Effector memory CD8-positive, alpha-beta T cell (primary cell): ENCODE results near the gene DLGAP4.

ENCODE experiments used
- ATAC-seq: fragments of 150-1000 bp; cut with Tn5 transposase; replicated peaks from 2 replicates; pipeline ENCODE4 v1.10.0; 2021; ENCODE audit warnings: mild to moderate bottlenecking, moderate library complexity
- DNase-seq, 3 experiments: peaks; one replicate each; pipeline ENCODE4 v3.0.0; 2021
- H3K27ac Mint-ChIP-seq, 2 donors: one replicate each; pipeline ENCODE4 v1.8.0; 2022; ENCODE audit warnings: mild to moderate bottlenecking in 2 of 2, mixed read lengths in 2 of 2, moderate library complexity in 2 of 2
- H3K27me3 Mint-ChIP-seq, 2 donors: one replicate each; pipeline ENCODE4 v1.8.0; 2022; ENCODE audit warnings: mixed read lengths in 2 of 2
- H3K36me3 Mint-ChIP-seq: one replicate; pipeline ENCODE4 v1.8.0; 2022; ENCODE audit warnings: mild to moderate bottlenecking, moderate library complexity, mixed read lengths; ENCODE audit not compliant: insufficient read depth
- H3K4me1 Mint-ChIP-seq, 2 donors: one replicate each; pipeline ENCODE4 v1.8.0; 2022; ENCODE audit warnings: low read depth in 2 of 2, mixed read lengths in 2 of 2
- H3K4me3 Mint-ChIP-seq, 2 donors: one replicate each; pipeline ENCODE4 v1.8.0; 2022; ENCODE audit warnings: mild to moderate bottlenecking in 2 of 2, mixed read lengths in 2 of 2, moderate library complexity in 2 of 2
- H3K9me3 Mint-ChIP-seq, 2 donors: one replicate each; pipeline ENCODE4 v1.8.0; 2022; ENCODE audit warnings: mixed read lengths in 2 of 2

Gene DLGAP4

DNA sequence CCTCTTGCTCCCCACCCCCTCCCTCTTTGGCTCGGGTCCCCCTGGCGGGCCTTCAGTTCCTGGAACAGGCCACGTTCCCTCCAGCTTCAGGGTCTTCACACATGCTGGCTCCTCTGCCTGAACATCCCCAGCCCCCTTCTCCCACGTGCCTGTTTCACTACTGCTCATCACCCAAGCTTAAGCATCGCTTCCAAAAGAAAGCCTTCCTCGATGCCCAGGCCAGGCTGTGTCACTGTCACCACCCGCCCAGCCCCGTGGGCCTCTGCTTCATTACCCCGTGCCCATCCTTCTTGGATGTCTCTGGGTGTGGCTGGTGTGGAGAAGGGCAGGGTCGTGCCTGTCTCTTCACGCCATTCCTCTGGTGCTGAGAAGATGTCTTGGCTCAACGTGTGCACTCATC is 2.8 kb downstream of the DLGAP4 start:
- Mint-ChIP-seq H3K27ac (no peak overlapping the region), H3K4me3 (no peak overlapping the region), H3K36me3 (peaks cover 3% of the 10 kb centered on the region), H3K27me3 (peaks cover 77 to 89% of the 10 kb centered on the region in 2 donors), H3K4me1 (peaks cover 0 to 5% of the 10 kb centered on the region in 2 donors), H3K9me3 (no peaks in the 10 kb centered on the region)
- no peak for ATAC-seq
- no peak for DNase-seq

DNA sequence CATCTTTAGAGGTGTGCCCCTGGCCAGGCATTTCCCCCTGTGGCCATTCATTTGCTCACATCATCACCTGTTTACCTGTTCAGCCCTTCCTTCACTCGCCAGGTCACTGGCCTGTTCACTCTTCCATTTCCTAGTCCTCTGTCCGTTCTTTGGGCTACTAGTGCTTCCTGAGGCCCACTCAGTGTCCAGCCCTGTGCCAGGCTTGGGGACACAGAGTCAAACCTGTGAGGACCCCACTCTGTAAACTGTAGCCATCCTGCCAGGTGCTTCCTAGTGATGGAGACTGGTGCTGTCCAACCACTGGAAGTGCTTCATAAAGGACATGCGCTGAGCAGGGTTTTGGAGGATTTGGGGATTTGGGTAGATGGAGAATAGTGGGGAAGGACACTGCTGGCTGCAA is 3.5 kb downstream of the DLGAP4 start:
- peaks cover 71 to 87% of the 10 kb centered on the region in 2 donors for H3K27me3 Mint-ChIP-seq
- ATAC-seq (no peak), DNase-seq (no peak)
- H3K36me3 Mint-ChIP-seq = peaks cover 3% of the 10 kb centered on the region
- no peak overlapping the region for H3K27ac Mint-ChIP-seq
- peaks cover 0 to 5% of the 10 kb centered on the region in 2 donors for H3K4me1 Mint-ChIP-seq
- no peaks in the 10 kb centered on the region for H3K9me3 Mint-ChIP-seq
- H3K4me3 Mint-ChIP-seq = no peak overlapping the region

DNA sequence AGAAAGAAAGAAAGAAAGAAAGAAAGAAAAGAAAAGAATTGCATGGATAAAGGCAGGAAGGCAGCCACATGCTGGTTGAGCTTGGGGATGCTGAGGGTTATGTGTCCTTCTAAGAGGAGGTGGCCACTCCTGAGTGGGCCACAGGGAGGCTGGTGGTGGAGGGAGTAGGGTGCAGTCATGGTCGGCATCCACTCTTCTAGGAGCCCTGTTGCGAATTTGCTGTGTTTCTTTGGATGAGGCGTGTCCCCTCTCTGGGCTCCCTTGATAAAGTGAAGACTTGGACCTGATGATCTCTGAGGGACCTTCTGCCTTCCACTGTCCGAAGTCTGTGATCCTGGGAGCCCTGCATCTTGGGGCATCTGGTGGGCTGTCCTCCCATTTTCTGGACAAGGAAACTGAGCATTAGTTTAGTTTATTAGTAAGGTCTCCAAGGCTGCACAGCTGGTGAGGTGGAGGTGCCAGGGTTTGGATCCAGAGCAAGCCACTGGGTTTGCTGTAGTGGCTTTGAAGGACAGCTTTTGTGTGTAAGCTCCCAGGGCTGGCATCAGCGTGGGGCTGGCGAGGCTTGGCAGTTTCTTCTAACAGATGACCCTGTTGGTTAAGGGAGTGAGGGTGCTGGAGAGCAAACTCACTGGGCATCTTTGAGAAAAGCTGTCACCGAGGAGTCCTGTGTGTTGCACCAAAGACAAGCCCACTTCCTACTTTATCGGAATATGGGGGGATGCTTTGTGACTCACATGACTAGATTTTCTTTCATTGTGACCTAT is 4.3 kb downstream of the DLGAP4 start:
- DNase-seq (no peak), ATAC-seq (no peak)
- Mint-ChIP-seq H3K9me3 (no peaks in the 10 kb centered on the region), H3K4me1 (peaks cover 0 to 4% of the 10 kb centered on the region in 2 donors), H3K4me3 (no peak overlapping the region), H3K27me3 (peaks cover 68 to 87% of the 10 kb centered on the region in 2 donors), H3K36me3 (peaks cover 3% of the 10 kb centered on the region), H3K27ac (no peak overlapping the region)

DNA sequence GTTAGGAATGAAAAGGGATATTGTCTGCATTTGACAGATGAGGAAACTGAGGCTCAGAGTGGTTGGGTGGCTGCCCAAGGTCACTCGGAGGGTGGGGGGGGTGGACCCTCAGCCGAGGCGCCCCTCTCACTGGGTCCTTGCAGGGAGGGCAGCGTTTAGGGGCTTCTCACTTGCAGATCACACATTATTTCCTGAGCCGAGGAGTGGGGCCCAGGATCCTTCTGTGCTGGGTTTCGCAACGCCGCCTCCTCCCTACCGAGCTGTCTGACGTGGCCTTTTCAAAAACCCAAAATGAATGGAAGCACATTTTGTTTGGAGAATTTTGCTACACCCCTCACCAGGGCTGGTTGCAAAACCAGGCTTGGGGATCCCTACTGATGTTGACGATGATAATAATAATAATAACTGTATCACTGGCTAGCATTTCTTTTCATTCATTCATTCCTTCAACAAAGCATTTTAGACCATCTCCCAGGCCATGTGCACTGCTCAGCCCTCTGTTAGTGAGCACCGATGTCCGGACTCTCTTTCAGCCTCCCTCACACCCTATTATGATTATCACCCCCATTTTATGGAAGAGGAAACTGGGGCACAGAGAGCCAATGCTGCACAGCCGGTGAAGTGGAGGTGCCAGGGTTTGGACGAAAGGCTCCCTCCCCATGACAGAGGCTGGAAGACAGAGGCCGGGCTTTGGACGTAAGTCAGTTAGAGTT is 5.2 kb downstream of the DLGAP4 start:
- DNase-seq (no peak), ATAC-seq (no peak)
- H3K9me3 Mint-ChIP-seq = no peaks in the 10 kb centered on the region
- no peak overlapping the region for H3K4me3 Mint-ChIP-seq
- peaks cover 0 to 2% of the 10 kb centered on the region in 2 donors for H3K4me1 Mint-ChIP-seq
- H3K36me3 Mint-ChIP-seq = peaks cover 3% of the 10 kb centered on the region
- H3K27me3 Mint-ChIP-seq = peaks cover 67 to 88% of the 10 kb centered on the region in 2 donors
- no peak overlapping the region for H3K27ac Mint-ChIP-seq

DNA sequence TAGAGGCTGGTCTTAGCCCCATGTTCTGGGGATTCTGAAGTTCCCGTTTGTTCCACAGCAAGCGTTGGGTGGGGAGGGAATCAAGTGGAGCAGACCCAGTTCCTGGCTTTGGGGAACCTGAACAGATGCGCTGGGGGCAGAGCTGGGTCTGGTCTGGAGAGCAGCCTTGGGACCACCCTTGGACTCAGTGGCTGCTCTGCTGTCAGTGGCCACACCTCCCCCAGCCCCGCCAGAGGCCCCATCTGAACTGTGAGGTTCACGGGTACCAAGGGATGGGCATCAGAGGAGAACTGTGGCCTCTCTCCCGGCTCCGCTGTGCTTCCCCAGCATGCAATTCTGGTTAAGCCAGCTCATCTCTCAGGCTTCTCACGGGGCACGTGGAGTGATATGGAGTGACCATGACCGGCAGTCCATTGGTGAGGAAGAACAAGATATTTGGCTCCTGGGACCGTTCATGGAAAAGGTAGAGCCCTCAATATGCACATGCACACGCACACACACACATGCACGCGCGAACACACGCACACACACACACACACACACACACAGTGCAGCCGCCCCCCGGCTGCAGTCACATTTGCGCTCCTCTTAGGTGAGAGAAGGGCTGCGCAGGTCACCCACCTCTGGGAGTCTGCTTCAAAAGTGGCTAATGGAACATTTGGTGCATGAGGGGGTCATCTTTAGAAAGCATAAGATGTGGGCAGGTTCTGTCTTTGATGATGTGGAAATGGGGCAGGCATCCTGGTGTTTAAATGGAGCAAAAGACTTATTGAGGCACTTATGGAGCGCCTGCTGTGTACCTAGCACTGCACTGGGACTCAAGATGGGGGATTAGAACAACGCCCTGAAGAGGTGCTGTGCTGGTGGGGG is 6.0 kb downstream of the DLGAP4 start:
- DNase-seq (no peak), ATAC-seq (no peak)
- Mint-ChIP-seq H3K36me3 (peaks cover 3% of the 10 kb centered on the region), H3K4me3 (no peak overlapping the region), H3K27ac (no peak overlapping the region), H3K27me3 (peaks cover 67 to 91% of the 10 kb centered on the region in 2 donors), H3K4me1 (peaks cover 0 to 2% of the 10 kb centered on the region in 2 donors), H3K9me3 (no peaks in the 10 kb centered on the region)

DNA sequence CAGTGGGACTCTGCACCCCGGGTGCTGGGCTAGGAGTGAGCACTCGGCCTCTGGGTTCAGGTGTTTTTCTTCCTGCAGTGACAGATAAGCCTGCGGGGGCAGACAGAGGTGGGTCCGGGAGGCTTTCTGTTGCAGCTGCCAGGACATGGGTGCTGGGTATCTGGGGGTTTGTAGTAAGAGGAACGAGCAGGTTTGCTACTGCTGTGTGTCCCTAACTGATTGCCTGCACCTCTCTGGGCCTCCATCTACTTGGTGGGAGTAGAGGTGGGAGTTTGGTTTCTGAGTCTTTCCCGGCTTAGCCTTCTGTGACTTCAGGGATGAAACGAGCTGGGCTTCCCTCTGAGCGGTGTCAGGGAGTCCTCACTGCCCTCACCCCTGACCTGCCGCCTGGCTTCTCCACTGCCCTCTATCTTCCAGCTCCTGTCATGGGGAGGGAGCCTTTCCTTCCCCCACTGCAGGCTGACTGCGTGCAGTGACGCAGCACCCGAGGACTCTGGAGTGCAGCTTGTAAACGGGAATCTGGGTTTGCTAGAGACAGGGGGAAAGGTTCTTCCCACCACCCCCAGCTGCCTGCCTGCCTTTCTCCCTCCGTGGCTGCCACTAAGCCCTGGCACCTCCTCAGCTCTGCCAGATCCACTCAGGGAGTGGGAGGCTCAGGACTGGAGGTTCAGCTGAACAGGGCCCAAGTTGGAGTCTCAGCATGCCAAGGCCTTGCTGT is 6.7 kb downstream of the DLGAP4 start:
- peaks cover 59 to 83% of the 10 kb centered on the region in 2 donors for H3K27me3 Mint-ChIP-seq
- DNase-seq = no peak
- H3K36me3 Mint-ChIP-seq = peaks cover 3% of the 10 kb centered on the region

DNA sequence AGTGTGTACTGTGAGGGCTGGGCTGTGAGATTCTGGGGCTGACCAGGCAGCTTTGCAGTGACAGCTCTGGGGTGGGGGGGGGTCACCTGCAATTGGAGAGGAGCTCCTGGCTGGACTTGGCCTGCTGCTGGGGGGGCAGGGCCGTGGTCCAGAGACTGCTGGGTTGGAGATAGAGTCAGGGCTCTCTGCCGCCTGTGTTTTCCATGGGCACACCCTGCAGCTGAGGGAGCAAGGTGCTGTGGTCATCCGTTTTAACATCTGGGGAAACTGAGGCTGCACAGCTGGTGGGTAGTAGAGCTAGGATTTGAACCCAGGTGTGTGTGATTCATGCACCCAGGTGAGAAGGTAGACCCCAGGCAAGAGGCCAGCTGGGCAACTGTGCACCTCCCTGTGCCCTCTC is 7.3 kb downstream of the DLGAP4 start:
- no peak overlapping the region for H3K27ac Mint-ChIP-seq
- no peaks in the 10 kb centered on the region for H3K9me3 Mint-ChIP-seq
- H3K27me3 Mint-ChIP-seq = peaks cover 53 to 77% of the 10 kb centered on the region in 2 donors
- H3K4me3 Mint-ChIP-seq = no peak overlapping the region
- ATAC-seq = no peak
- DNase-seq = no peak
- peaks cover 3% of the 10 kb centered on the region for H3K36me3 Mint-ChIP-seq
- H3K4me1 Mint-ChIP-seq = peaks cover 0 to 2% of the 10 kb centered on the region in 2 donors

More for the DNA sequence above, 6.7 kb downstream of the DLGAP4 start:
- no peak for ATAC-seq
- no peaks in the 10 kb centered on the region for H3K9me3 Mint-ChIP-seq
- no peak overlapping the region for H3K4me3 Mint-ChIP-seq
- H3K4me1 Mint-ChIP-seq = peaks cover 0 to 2% of the 10 kb centered on the region in 2 donors
- no peak overlapping the region for H3K27ac Mint-ChIP-seq

DNA sequence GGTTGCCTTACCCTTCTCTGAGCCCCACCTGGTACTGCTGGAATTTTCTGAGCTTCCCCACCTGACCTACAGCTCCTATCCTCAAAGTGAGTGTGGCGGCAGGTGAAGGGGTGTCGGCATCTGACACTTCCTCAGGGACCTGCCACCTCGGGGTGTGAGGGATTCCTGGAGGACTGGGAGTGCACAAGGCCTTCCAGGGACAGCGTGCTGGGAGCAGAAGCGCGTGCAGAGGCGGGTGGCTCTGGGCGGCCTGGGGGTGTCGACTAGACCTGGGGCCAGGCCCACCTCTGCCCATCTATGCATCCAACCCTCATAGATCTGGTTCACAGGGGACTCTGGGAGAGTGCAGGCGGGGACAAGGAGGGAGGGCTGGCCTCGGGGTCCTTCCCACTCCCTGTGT is 7.8 kb downstream of the DLGAP4 start:
- peaks cover 0 to 1% of the 10 kb centered on the region in 2 donors for H3K4me1 Mint-ChIP-seq
- no peak for DNase-seq
- no peak overlapping the region for H3K27ac Mint-ChIP-seq
- ATAC-seq = no peak
- H3K9me3 Mint-ChIP-seq = no peaks in the 10 kb centered on the region
- H3K4me3 Mint-ChIP-seq = no peak overlapping the region
- H3K27me3 Mint-ChIP-seq = peaks cover 49 to 72% of the 10 kb centered on the region in 2 donors
- peaks cover 3% of the 10 kb centered on the region for H3K36me3 Mint-ChIP-seq

DNA sequence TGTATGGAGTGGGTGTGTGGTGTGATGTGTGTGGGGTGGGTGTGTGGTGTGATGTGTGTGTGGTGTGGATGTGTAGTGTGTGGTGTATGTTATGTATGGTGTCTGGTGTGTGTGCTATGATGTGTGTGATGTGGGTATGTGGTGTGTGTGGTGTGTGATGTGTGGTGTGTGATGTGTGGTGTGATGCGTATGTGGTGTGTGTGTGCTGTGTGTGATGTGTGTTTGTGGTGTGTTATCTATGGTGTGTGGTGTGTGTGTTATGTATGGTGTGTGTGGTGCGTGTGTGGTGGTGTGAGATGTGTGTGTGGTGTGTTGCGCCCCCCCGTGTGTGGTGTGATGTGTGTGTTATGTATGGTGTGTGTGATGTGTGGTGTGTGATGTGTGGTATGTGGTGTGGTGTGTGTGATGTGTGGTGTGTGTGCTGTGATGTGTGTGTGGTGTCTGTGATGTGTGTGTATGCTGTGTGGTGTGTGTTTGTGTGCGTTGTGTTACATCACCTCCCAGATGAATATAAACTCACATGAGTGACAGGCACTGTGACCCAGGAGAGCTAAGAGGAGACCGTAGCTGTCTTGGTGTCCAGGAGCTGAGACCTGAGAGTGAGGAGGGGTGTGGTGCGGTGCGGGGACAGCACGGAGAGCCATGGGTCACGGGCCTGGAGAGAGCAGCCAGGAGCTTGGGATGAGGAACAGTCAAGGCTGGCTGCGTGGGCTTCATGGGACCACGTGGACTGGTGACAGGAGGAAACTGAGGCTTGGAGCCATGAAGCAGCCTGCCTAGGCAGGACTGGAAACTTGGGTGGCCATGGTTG is 8.8 kb downstream of the DLGAP4 start:
- H3K9me3 Mint-ChIP-seq = no peaks in the 10 kb centered on the region
- H3K27me3 Mint-ChIP-seq = peaks cover 39 to 62% of the 10 kb centered on the region in 2 donors
- no peaks in the 10 kb centered on the region for H3K36me3 Mint-ChIP-seq
- no peaks in the 10 kb centered on the region for H3K4me1 Mint-ChIP-seq
- H3K4me3 Mint-ChIP-seq = no peak overlapping the region
- H3K27ac Mint-ChIP-seq = no peak overlapping the region
- ATAC-seq = no peak
- no peak for DNase-seq

DNA sequence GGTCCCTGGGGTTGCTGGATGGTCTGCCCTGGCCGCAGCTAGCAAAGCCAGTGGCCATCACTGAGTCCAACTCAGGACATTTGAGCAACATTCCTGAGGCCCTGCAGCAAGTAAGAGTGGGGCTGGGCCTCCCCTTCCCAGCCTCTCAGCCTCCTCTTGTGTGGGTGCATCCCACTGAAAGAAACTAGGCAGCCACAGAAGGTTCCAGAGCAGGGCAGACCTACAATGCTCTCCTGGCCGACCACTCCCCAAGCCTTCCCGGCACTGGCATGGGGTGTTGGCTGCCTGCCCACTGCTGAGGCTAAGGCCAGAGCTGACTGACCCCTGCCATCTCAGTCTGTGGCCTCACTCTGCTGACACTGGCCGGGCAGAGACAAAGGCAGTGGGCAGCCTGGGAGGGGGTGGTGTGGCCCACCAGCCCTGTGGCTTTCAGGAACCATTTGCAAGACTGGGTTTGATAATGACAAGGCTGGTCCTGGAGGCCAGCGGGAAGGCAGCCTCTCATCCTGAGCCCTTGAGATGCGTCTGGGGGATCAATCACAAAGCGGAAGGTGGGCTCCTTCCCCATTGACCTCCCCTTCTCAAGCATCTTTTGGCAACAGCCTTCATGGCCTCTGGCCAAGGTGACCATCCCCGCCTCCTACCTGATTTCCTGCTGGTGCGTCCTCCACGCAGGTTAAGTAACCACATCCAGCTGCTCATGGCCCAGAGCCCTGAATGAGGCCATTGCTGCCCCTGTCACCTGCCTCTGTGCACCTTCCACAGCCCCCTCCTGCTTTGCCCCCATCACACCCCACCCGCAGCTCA is 9.6 kb downstream of the DLGAP4 start:
- no peaks in the 10 kb centered on the region for H3K9me3 Mint-ChIP-seq
- peaks cover 34 to 60% of the 10 kb centered on the region in 2 donors for H3K27me3 Mint-ChIP-seq
- no peaks in the 10 kb centered on the region for H3K4me1 Mint-ChIP-seq
- H3K4me3 Mint-ChIP-seq = no peak overlapping the region
- no peaks in the 10 kb centered on the region for H3K36me3 Mint-ChIP-seq
- DNase-seq (no peak), ATAC-seq (no peak)
- H3K27ac Mint-ChIP-seq = no peak overlapping the region

DNA sequence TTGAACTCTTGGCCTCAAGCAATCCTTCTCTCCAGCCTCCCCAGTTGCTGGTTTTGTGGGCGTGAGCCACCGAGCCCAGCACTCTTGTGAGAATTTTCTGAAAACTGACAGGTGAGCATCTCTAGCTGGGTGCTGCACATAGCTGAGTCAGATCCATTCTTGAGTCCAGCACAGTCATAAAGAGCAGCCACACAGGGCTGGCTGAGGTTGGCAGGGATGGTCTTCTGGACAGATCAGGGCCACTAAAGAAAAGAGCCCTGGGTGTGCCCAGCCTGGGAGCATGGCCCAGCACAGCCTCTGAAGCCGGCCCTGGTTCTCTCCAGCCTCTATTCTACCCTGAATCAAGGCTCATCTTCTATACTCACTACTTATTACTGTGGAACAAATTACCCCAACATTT is 11.5 kb downstream of the DLGAP4 start:
- Mint-ChIP-seq H3K4me3 (no peak overlapping the region), H3K27ac (no peak overlapping the region), H3K4me1 (no peaks in the 10 kb centered on the region), H3K36me3 (no peaks in the 10 kb centered on the region), H3K9me3 (no peaks in the 10 kb centered on the region), H3K27me3 (peaks cover 27 to 60% of the 10 kb centered on the region in 2 donors)
- ATAC-seq (no peak), DNase-seq (no peak)

DNA sequence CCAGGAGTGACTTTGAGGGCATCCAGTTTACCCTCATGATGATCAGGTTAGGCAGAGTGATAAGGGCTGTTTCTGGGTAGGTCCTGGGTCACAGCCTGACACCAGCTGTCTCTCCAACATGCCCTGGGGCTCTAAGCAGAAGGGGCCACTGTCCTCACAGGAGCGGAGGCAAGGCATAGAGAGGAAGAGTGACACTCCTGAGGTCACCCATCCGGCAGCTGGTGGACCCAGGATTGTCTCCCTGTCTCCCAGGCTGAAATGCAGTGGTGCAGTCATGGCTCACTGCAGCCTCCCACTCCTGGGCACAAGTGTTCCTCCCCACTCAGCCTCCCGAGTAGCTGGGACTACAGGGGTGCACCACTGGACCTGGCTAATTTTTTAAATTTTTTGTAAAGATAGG is 12.0 kb downstream of the DLGAP4 start:
- Mint-ChIP-seq H3K4me1 (no peaks in the 10 kb centered on the region), H3K27ac (no peak overlapping the region), H3K4me3 (no peak overlapping the region), H3K9me3 (no peaks in the 10 kb centered on the region), H3K27me3 (peaks cover 22 to 60% of the 10 kb centered on the region in 2 donors), H3K36me3 (no peaks in the 10 kb centered on the region)
- DNase-seq (no peak), ATAC-seq (no peak)
